OCI-LY3 (cell line): ENCODE measurements around the gene RAP1GAP.

Experiments used
- EZH2phosphoT487 ChIP-seq: fragments of 200-600 bp; shearing (Covaris generic); IDR thresholded peaks from 2 replicates; pipeline ENCODE4 v1.6.1; 2018; ENCODE audit warnings: antibody characterized with exemption, mixed run types, low read depth
- TF ChIP-seq, protein P1 (sequence below): fragments of 200-600, 300-600 bp; sonication (generic); IDR thresholded peaks from 2 replicates; pipeline ENCODE4 v1.5.1; 2014; ENCODE audit warnings: antibody characterized with exemption, low read length, low read depth

DNA sequence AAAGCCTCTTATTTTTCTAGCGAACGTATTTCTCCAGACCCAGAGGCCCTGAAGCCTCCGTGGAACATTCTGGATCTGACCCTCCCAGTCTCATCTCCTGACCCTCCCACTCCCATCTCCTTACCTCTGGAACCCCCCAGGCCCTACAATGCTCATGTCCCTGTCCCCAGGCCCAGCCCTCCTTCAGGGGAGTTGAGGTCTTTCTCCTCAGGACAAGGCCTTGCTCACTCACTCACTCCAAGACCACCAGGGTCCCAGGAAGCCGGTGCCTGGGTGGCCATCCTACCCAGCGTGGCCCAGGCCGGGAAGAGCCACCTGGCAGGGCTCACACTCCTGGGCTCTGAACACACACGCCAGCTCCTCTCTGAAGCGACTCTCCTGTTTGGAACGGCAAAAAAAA lies 91.2 kb downstream of the RAP1GAP start:
- TF ChIP-seq, protein P1, sequence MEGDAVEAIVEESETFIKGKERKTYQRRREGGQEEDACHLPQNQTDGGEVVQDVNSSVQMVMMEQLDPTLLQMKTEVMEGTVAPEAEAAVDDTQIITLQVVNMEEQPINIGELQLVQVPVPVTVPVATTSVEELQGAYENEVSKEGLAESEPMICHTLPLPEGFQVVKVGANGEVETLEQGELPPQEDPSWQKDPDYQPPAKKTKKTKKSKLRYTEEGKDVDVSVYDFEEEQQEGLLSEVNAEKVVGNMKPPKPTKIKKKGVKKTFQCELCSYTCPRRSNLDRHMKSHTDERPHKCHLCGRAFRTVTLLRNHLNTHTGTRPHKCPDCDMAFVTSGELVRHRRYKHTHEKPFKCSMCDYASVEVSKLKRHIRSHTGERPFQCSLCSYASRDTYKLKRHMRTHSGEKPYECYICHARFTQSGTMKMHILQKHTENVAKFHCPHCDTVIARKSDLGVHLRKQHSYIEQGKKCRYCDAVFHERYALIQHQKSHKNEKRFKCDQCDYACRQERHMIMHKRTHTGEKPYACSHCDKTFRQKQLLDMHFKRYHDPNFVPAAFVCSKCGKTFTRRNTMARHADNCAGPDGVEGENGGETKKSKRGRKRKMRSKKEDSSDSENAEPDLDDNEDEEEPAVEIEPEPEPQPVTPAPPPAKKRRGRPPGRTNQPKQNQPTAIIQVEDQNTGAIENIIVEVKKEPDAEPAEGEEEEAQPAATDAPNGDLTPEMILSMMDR, result no peak
- TF ChIP-seq EZH2phosphoT487, result no peak
